Endodermal cell (in vitro differentiated cells): ENCODE data around the gene DMRT2. TPM values are rescaled to one million over a fixed set of nuclear protein-coding genes. Genes with fewer than 3 reads are reported as not detected.

ENCODE experiments used
- DNase-seq: peaks from one replicate; pipeline ENCODE4 v3.0.0-alpha.2; 2017
- H3K27ac ChIP-seq: 2 replicates; pipeline ENCODE4 v1.5.1; 2013; ENCODE audit warnings: mild to moderate bottlenecking, low read depth, low read length, moderate library complexity
- H3K27me3 ChIP-seq: 2 replicates; pipeline ENCODE4 v1.6.1; 2013; ENCODE audit warnings: mild to moderate bottlenecking, low read length, moderate library complexity; ENCODE audit not compliant: insufficient read depth, control insufficient read depth, poor library complexity, severe bottlenecking
- H3K36me3 ChIP-seq: 2 replicates; pipeline ENCODE4 v1.7.0; 2013; ENCODE audit warnings: mild to moderate bottlenecking, low read length, moderate library complexity; ENCODE audit not compliant: control insufficient read depth, insufficient read depth
- H3K4me1 ChIP-seq: one replicate; pipeline ENCODE4 v1.7.0; 2013; ENCODE audit warnings: low read length; ENCODE audit not compliant: control insufficient read depth, insufficient read depth
- H3K4me3 ChIP-seq: 2 replicates; pipeline ENCODE4 v1.5.1; 2013; ENCODE audit warnings: mild to moderate bottlenecking, low read length, moderate library complexity
- H3K9ac ChIP-seq: 2 replicates; pipeline ENCODE4 v1.6.1; 2013; ENCODE audit warnings: mild to moderate bottlenecking, low read length, moderate library complexity; ENCODE audit not compliant: poor library complexity, severe bottlenecking; ENCODE audit errors: extremely low read depth
- H3K9me3 ChIP-seq: 2 replicates; pipeline ENCODE4 v1.6.1; 2013; ENCODE audit warnings: mild to moderate bottlenecking, low read length, moderate library complexity; ENCODE audit not compliant: control insufficient read depth
- H3K27ac Mint-ChIP-seq: 2 replicates; pipeline ENCODE4 v1.8.0; 2020; ENCODE audit warnings: mixed read lengths
- H3K27me3 Mint-ChIP-seq: 2 replicates; pipeline ENCODE4 v1.8.0; 2021; ENCODE audit warnings: mild to moderate bottlenecking, mixed read lengths; ENCODE audit not compliant: insufficient read depth
- H3K36me3 Mint-ChIP-seq: 2 replicates; pipeline ENCODE4 v1.8.0; 2020; ENCODE audit warnings: low read depth, mixed read lengths
- H3K4me1 Mint-ChIP-seq: 2 replicates; pipeline ENCODE4 v1.8.0; 2020; ENCODE audit warnings: mixed read lengths
- H3K4me3 Mint-ChIP-seq: 2 replicates; pipeline ENCODE4 v1.8.0; 2020; ENCODE audit warnings: mild to moderate bottlenecking, moderate library complexity, mixed read lengths
- H3K9me3 Mint-ChIP-seq: 2 replicates; pipeline ENCODE4 v1.8.0; 2020; ENCODE audit warnings: mild to moderate bottlenecking, mixed read lengths
- WGBS, 2 experiments: methylation state at CpG; one replicate each; pipeline versions ENCODE4 v1.1.5 to v1.1.7; 2013; ENCODE audit warnings: missing lambda C conversion rate in 2 of 2, mixed read lengths in 1 of 2; ENCODE audit not compliant: insufficient coverage in 1 of 2, insufficient read length in 1 of 2; 5-methylcytosine and 5-hydroxymethylcytosine counted together
- total RNA-seq, 2 donors: library from RNA; stranded (reverse); fragmentation: NEBNext Ultra II Directional in 1 of 2; extraction: Animal tissue kit (Norgen Biotek cat#: 25700) in 1 of 2; gene quantifications; 2 replicates in 1 of 2; 3 replicates in 1 of 2; pipeline ENCODE4 v1.2.1, GENCODE V29; 2021
- TF ChIP-seq, protein P1 (sequence below): fragments of 200-600 bp; sonication (generic); conservative IDR thresholded peaks from 2 replicates; pipeline ENCODE4 v1.5.0; 2021; ENCODE audit warnings: antibody characterized with exemption, mild to moderate bottlenecking

The DMRT2 gene
- total RNA-seq, 2 donors from 2014 or later = 0.24 TPM; not detected in 1

- Histone ChIP-seq H3K4me3 (no peak overlapping the region), H3K9me3 (peaks cover 14% of the 10 kb centered on the region), H3K4me1 (no peaks in the 10 kb centered on the region), H3K36me3 (no peaks in the 10 kb centered on the region), H3K27ac (no peak overlapping the region), H3K27me3 (peaks cover 99% of the 10 kb centered on the region), H3K9ac (no peak overlapping the region)
- Mint-ChIP-seq H3K27me3 (peaks cover 98% of the 10 kb centered on the region), H3K9me3 (peaks cover 10% of the 10 kb centered on the region), H3K36me3 (no peaks in the 10 kb centered on the region), H3K4me1 (peaks cover 33% of the 10 kb centered on the region), H3K27ac (no peak overlapping the region), H3K4me3 (no peak overlapping the region)
- TF ChIP-seq, protein P1, sequence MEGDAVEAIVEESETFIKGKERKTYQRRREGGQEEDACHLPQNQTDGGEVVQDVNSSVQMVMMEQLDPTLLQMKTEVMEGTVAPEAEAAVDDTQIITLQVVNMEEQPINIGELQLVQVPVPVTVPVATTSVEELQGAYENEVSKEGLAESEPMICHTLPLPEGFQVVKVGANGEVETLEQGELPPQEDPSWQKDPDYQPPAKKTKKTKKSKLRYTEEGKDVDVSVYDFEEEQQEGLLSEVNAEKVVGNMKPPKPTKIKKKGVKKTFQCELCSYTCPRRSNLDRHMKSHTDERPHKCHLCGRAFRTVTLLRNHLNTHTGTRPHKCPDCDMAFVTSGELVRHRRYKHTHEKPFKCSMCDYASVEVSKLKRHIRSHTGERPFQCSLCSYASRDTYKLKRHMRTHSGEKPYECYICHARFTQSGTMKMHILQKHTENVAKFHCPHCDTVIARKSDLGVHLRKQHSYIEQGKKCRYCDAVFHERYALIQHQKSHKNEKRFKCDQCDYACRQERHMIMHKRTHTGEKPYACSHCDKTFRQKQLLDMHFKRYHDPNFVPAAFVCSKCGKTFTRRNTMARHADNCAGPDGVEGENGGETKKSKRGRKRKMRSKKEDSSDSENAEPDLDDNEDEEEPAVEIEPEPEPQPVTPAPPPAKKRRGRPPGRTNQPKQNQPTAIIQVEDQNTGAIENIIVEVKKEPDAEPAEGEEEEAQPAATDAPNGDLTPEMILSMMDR = no peak
- WGBS, 2 experiments = 8% methylated on average over 11 to 23 of the region's 23 CpGs
- no peak for DNase-seq
Measured at GRCh38 chr9:1047591-1048230, 2.4 kb upstream of the DMRT2 start.

DNA sequence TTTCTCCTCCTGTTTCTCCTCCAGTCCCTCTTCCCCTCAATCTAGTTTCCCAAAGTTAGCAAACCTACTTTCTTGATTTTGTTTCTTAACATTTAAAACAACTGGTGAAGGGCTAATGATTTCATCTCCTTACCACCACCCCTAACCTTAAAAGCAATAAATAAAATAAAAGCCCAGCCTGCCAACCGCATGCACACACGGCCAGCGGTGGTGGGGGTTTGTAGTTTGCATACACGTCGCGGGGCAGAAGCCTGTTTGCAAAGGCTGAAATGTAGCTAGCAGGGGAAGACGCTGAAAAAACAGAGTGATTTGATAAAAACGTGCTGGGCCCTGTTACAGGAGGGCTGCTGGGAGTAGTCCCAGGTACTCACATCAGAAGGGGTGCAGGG lies 1.9 kb upstream of the DMRT2 start:
- Histone ChIP-seq H3K9ac (no peak overlapping the region), H3K27me3 (peaks cover 99% of the 10 kb centered on the region), H3K36me3 (no peaks in the 10 kb centered on the region), H3K4me3 (no peak overlapping the region), H3K9me3 (peaks cover 12% of the 10 kb centered on the region), H3K27ac (no peak overlapping the region), H3K4me1 (no peaks in the 10 kb centered on the region)
- peaks cover 98% of the 10 kb centered on the region for H3K27me3 Mint-ChIP-seq
- no peak overlapping the region for H3K27ac Mint-ChIP-seq
- peaks cover 10% of the 10 kb centered on the region for H3K9me3 Mint-ChIP-seq
- DNase-seq = no peak
- no peak overlapping the region for H3K4me3 Mint-ChIP-seq
- TF ChIP-seq, protein P1 = no peak
- no peaks in the 10 kb centered on the region for H3K36me3 Mint-ChIP-seq
- WGBS, 2 experiments = 0 to 5% methylated on average over 3 to 8 of the region's 8 CpGs
- H3K4me1 Mint-ChIP-seq = peaks cover 33% of the 10 kb centered on the region

DNA sequence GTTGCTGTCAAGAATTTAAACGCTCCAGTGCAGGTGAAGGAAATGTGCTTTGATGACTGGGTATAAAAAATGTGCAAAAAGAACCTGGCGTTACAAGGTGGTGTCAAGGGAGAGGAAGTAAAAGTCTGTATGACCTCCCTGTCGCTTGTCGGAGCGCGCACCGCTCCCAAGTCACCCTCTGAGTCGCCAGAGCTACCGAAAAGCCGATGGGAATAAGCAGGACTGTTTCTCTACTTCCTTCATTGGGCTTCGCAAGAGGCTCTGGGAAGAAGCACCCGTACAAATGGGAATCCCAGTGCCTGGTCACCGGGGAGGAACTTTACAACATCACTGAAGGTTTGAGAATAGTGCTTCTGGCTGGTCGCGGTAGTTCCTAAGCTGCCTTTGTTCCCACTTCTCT lies 1.3 kb upstream of the DMRT2 start:
- Mint-ChIP-seq H3K4me3 (peak overlapping the region; percentile 28), H3K27ac (no peak overlapping the region), H3K4me1 (peaks cover 33% of the 10 kb centered on the region), H3K9me3 (peaks cover 10% of the 10 kb centered on the region), H3K36me3 (no peaks in the 10 kb centered on the region), H3K27me3 (peaks cover 98% of the 10 kb centered on the region)
- H3K4me1 ChIP-seq = no peaks in the 10 kb centered on the region
- peaks cover 99% of the 10 kb centered on the region for H3K27me3 ChIP-seq
- DNase-seq = no peak
- H3K9me3 ChIP-seq = peaks cover 7% of the 10 kb centered on the region
- H3K9ac ChIP-seq = no peak overlapping the region
- TF ChIP-seq, protein P1 = no peak
- WGBS, 2 experiments = 2 to 6% methylated on average over 15 of the region's 15 CpGs
- no peaks in the 10 kb centered on the region for H3K36me3 ChIP-seq
- no peak overlapping the region for H3K4me3 ChIP-seq
- H3K27ac ChIP-seq = no peak overlapping the region
